ENCODE measurements around the gene IFNG-AS1. TPM values are rescaled to one million over a fixed set of nuclear protein-coding genes. Genes with fewer than 3 reads are reported as not detected.
A peak's percentile ranks its signal among the peaks of the same experiment; 100 is the strongest.

Gene IFNG-AS1
- total RNA-seq, 1 donor from 2014 or later: not detected

GRCh38 chr12:68031174-68031573, 41.9 kb downstream of the IFNG-AS1 start:
- no peak for DNase-seq
- no peak for ATAC-seq
- intact Hi-C loops (cut with micrococcal nuclease): no loop called here

GRCh38 chr12:68031881-68032739, 42.9 kb downstream of the IFNG-AS1 start:
- ATAC-seq (no peak), DNase-seq (no peak)
- intact Hi-C loops (cut with micrococcal nuclease): no loop called here

- no peak for ATAC-seq
Observed at GRCh38 chr12:68034567-68034966, 45.3 kb downstream of the IFNG-AS1 start.

GRCh38 chr12:68036642-68037041, 47.4 kb downstream of the IFNG-AS1 start:
- ATAC-seq (no peak), DNase-seq (no peak)
- intact Hi-C loops (cut with micrococcal nuclease): no loop called here

More at GRCh38 chr12:68034567-68034966, 45.3 kb downstream of the IFNG-AS1 start:
- DNase-seq: no peak
- intact Hi-C loops (cut with micrococcal nuclease): no loop called here

- DNase-seq: no peak
- intact Hi-C loops (cut with micrococcal nuclease): no loop called here
- ATAC-seq: no peak
Observed at GRCh38 chr12:68037616-68038255, 48.5 kb downstream of the IFNG-AS1 start.

- ATAC-seq: no peak
- intact Hi-C loops (cut with micrococcal nuclease): no loop called here
- no peak for DNase-seq
Observed at GRCh38 chr12:68038650-68039049, 49.4 kb downstream of the IFNG-AS1 start.

GRCh38 chr12:68040450-68041075, 51.3 kb downstream of the IFNG-AS1 start:
- ATAC-seq (peak; percentile 68), DNase-seq (peak; percentile 33)
- intact Hi-C loops (cut with micrococcal nuclease): no loop called here

- intact Hi-C loops (cut with micrococcal nuclease): no loop called here
- ATAC-seq: peak; percentile 54
Observed at GRCh38 chr12:68042212-68042699, 53.0 kb downstream of the IFNG-AS1 start.

GRCh38 chr12:68043435-68043834, 54.2 kb downstream of the IFNG-AS1 start:
- DNase-seq (no peak), ATAC-seq (no peak)
- intact Hi-C loops (cut with micrococcal nuclease): no loop called here

More at GRCh38 chr12:68042212-68042699, 53.0 kb downstream of the IFNG-AS1 start:
- DNase-seq: no peak

GRCh38 chr12:68048648-68049297, 59.5 kb downstream of the IFNG-AS1 start:
- intact Hi-C loops (cut with micrococcal nuclease): no loop called here
- DNase-seq (no peak), ATAC-seq (no peak)

- ATAC-seq (no peak), DNase-seq (no peak)
- intact Hi-C loops (cut with micrococcal nuclease): no loop called here
Observed at GRCh38 chr12:68056300-68056699, 67.1 kb downstream of the IFNG-AS1 start.

- intact Hi-C loops (cut with micrococcal nuclease): no loop called here
- ATAC-seq (no peak), DNase-seq (no peak)
Observed at GRCh38 chr12:68063900-68064590, 74.8 kb downstream of the IFNG-AS1 start.

- no peak for ATAC-seq
- DNase-seq: no peak
Observed at GRCh38 chr12:68065163-68065562, 75.9 kb downstream of the IFNG-AS1 start.

GRCh38 chr12:68065687-68066086, 76.4 kb downstream of the IFNG-AS1 start:
- DNase-seq: no peak
- no peak for ATAC-seq
- intact Hi-C loops (cut with micrococcal nuclease): no loop called here

More at GRCh38 chr12:68065163-68065562, 75.9 kb downstream of the IFNG-AS1 start:
- intact Hi-C loops (cut with micrococcal nuclease): no loop called here

GRCh38 chr12:68067762-68068376, 78.6 kb downstream of the IFNG-AS1 start:
- no peak for ATAC-seq
- intact Hi-C loops (cut with micrococcal nuclease): no loop called here
- no peak for DNase-seq

- DNase-seq (no peak), ATAC-seq (no peak)
- intact Hi-C loops (cut with micrococcal nuclease): no loop called here
Observed at GRCh38 chr12:68069275-68069674, 80.0 kb downstream of the IFNG-AS1 start.
